ENCODE measurements around the gene PLA2G4F. TPM values are rescaled to one million over a fixed set of nuclear protein-coding genes. Genes with fewer than 3 reads are reported as not detected.
"Not testable (repeated sequence)": the region's sequence is repeated elsewhere in the genome, so short reads cannot be mapped to it uniquely, and the experiment has no call there.

The PLA2G4F gene
- polyA plus RNA-seq, 3 donors from 2014 or later: not detected

GRCh38 chr15:42102646-42103235 lies 53.7 kb downstream of the PLA2G4F start:
- peaks cover 2 to 12% (median 2%) of the 10 kb centered on the region in 3 donors for H3K27me3 Mint-ChIP-seq (ENCODE audit: low read depth in 3 of 3)
- no peaks in the 10 kb centered on the region for H3K4me1 Mint-ChIP-seq
- DNase-seq: no peak
- no peaks in the 10 kb centered on the region for H3K36me3 Mint-ChIP-seq
- H3K4me3 Mint-ChIP-seq: no peak overlapping the region
- H3K9me3 Mint-ChIP-seq: no peaks in the 10 kb centered on the region
- H3K27ac Mint-ChIP-seq: no peak overlapping the region

- Mint-ChIP-seq H3K27me3 (ENCODE audit: low read depth in 3 of 3) (peaks cover 0 to 12% (median 2%) of the 10 kb centered on the region in 3 donors), H3K27ac (no peak overlapping the region), H3K36me3 (no peaks in the 10 kb centered on the region), H3K9me3 (no peaks in the 10 kb centered on the region), H3K4me3 (no peak overlapping the region), H3K4me1 (no peaks in the 10 kb centered on the region)
- no peak for DNase-seq
These were observed 54.6 kb downstream of the PLA2G4F start for GRCh38 chr15:42101861-42102260.

DNA sequence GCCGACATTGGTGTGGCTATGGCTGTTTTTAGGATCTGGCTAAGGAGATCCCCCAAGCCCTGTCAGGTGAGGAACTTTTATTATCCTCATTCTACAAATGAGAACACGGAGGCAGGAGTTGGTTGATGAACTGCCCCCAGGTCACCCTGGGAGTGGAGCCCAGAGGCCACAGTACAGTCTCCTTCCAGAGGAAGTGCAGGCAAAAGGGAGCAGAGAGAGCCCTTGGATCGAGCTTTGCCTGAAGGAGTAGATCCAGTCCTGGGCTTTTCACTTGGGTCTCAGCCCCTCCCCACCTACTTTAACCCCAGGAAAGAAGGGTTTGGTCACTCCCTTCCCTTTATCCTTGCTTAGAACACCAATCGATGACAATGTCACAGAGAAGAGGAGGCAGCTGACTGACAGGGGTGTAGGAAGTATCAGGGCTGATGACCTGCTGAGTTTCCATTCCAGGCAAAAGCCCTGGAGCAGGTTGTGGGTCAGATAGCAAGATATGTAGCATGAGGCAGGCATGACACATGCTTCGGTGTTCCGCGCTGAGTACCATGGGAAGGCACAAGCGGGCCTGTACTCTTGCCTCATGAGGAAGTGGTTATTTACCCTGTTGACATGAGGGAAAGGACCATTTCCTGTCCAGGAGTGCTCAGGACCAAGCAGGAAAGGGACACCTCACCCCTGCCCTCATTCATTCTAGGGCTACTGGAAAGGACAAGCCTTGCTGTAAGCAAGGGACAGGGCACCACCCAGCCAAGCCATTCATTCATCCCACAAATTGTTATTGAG lies 56.2 kb downstream of the PLA2G4F start:
- Mint-ChIP-seq H3K27ac (no peak overlapping the region), H3K27me3 (ENCODE audit: low read depth in 3 of 3) (peaks cover 0 to 18% (median 2%) of the 10 kb centered on the region in 3 donors), H3K9me3 (no peaks in the 10 kb centered on the region), H3K4me1 (no peaks in the 10 kb centered on the region), H3K4me3 (no peak overlapping the region), H3K36me3 (no peaks in the 10 kb centered on the region)
- DNase-seq: no peak

GRCh38 chr15:42097018-42097417 lies 59.4 kb downstream of the PLA2G4F start:
- no peak overlapping the region for H3K4me3 Mint-ChIP-seq
- H3K4me1 Mint-ChIP-seq: no peaks in the 10 kb centered on the region
- no peaks in the 10 kb centered on the region for H3K9me3 Mint-ChIP-seq
- no peak for DNase-seq
- no peak overlapping the region for H3K27ac Mint-ChIP-seq
- peaks cover under 1 to 21% (median 2%) of the 10 kb centered on the region in 3 donors for H3K27me3 Mint-ChIP-seq (ENCODE audit: low read depth in 3 of 3)
- H3K36me3 Mint-ChIP-seq: no peaks in the 10 kb centered on the region

GRCh38 chr15:42094512-42094963 lies 61.9 kb downstream of the PLA2G4F start, which contains the start of gene PLA2G4D:
Gene PLA2G4D (minus strand): TSS chr15:42094562. CDS start chr15:42094459, 103 bp downstream.
- no peaks in the 10 kb centered on the region for H3K4me1 Mint-ChIP-seq
- H3K36me3 Mint-ChIP-seq: no peaks in the 10 kb centered on the region
- no peaks in the 10 kb centered on the region for H3K9me3 Mint-ChIP-seq
- no peak within 1 kb of the TSS for H3K27ac Mint-ChIP-seq
- peaks cover 2 to 23% (median 2%) of the 10 kb centered on the region in 3 donors for H3K27me3 Mint-ChIP-seq (ENCODE audit: low read depth in 3 of 3)
- H3K4me3 Mint-ChIP-seq: no peak within 1 kb of the TSS
- no peak for DNase-seq

DNA sequence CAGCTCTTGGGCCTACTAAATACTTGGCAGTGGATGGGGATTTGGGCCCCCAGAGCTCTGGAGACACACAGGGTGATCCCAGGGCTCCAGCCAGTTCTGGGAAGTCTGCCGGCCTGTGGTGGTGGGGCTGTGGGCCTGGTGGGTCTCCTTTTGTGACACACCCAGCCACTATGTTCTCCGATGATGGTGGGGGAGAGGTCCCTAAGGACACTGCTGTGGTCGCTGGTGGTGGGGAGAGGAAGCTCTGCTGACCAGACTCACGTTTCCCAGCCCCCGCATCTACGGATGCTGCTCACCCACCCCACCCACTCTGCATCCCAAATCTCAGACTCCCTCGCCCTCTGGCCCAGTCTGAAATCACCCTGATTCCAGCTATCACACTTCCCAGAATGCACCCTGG lies 62.5 kb downstream of the PLA2G4F start:
- Mint-ChIP-seq H3K4me1 (no peaks in the 10 kb centered on the region), H3K27me3 (ENCODE audit: low read depth in 3 of 3) (peaks cover 0 to 20% (median 2%) of the 10 kb centered on the region in 3 donors), H3K9me3 (no peaks in the 10 kb centered on the region), H3K36me3 (no peaks in the 10 kb centered on the region), H3K4me3 (no peak overlapping the region), H3K27ac (no peak overlapping the region)
- DNase-seq: no peak

DNA sequence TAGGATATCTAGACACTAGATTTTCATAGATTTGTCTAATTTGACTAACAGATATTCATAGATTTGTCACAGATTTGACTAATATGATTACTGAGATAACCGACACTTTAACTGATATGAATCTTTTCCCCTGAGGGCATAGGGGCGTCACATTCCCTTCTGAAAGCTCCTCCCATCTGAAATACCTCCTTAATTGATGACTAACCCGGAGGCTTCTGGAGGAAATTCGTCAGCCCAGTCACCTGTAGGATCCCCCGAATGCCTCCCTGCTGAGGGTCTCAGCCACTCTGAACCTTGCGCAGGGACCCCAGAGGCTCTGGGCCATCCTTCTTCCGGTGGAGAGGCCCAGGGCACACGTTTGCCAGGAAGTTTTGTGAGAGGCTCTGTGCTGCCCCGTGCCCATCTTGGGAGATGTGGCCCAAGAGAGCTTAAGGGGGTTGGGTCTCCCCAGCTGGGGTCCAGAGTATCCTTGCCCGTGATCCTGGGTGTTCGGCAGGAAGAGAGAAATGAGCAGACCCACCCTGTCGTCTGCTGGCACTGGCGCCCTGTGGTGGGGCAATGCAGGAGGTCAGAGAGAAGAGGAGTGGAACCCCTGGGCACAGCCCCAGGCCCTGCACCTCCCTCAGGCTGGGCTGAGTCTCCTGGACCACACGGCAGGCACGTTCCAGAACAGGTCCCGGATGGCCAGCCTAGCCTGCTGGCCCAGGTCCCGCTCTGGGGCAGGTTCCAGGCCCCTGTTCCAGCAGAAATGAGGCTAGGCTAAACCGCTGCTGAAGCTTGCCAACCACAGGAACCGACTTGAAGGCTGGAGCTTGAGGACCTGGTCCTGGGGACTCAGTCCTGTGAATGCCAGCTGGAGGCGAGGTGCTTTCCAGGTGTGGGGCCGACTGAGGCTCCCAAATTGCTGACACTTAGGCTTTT lies 63.8 kb downstream of the PLA2G4F start:
- DNase-seq: no peak
- Mint-ChIP-seq H3K9me3 (no peaks in the 10 kb centered on the region), H3K4me3 (no peak overlapping the region), H3K36me3 (no peaks in the 10 kb centered on the region), H3K4me1 (no peaks in the 10 kb centered on the region), H3K27me3 (ENCODE audit: low read depth in 3 of 3) (peaks cover 0 to 21% (median 2%) of the 10 kb centered on the region in 3 donors), H3K27ac (no peak overlapping the region)

DNA sequence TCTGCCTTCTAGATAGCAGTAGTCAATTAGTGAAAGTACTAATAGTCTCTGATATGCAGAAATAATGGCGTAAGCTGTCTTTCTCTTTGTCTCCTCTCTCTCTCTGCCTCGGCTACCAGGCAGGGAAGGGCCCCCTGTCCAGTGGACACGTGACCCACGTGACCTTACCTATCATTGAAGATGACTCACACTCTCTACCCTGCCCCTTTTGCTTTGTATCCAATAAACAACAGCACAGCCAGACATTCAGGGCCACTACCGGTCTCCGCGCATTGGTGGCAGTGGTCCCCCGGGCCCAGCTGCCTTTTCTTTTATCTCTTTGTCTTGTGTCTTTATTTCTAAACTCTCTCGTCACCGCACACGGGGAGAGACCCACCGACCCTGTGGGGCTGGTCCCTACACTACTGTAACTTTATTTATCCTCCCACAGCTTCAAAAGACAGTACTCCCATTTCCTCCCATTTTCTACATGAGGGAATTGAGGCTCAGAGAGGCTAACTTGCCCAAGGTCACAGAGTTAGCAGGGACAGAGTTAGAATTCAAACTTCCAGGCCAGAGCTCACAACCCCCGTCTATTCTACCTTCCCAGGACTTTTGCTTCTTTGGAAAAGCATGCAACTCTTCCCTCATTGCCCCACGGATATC lies 64.6 kb downstream of the PLA2G4F start:
- H3K4me1 Mint-ChIP-seq, H3K36me3 Mint-ChIP-seq, H3K9me3 Mint-ChIP-seq, H3K27ac Mint-ChIP-seq, H3K4me3 Mint-ChIP-seq, DNase-seq: not testable (repeated sequence)
- H3K27me3 Mint-ChIP-seq (ENCODE audit: low read depth in 3 of 3): peaks cover 2 to 21% (median 4%) of the 10 kb centered on the region in 3 donors

- no peaks in the 10 kb centered on the region for H3K4me1 Mint-ChIP-seq
- DNase-seq: no peak
- no peaks in the 10 kb centered on the region for H3K36me3 Mint-ChIP-seq
- peaks cover 2 to 15% (median 4%) of the 10 kb centered on the region in 3 donors for H3K27me3 Mint-ChIP-seq (ENCODE audit: low read depth in 3 of 3)
- no peak overlapping the region for H3K27ac Mint-ChIP-seq
- H3K4me3 Mint-ChIP-seq: no peak overlapping the region
- H3K9me3 Mint-ChIP-seq: no peaks in the 10 kb centered on the region
These were observed 65.7 kb downstream of the PLA2G4F start for GRCh38 chr15:42090781-42091180.

GRCh38 chr15:42090370-42090769 lies 66.1 kb downstream of the PLA2G4F start:
- Mint-ChIP-seq H3K9me3 (no peaks in the 10 kb centered on the region), H3K36me3 (no peaks in the 10 kb centered on the region), H3K4me1 (no peaks in the 10 kb centered on the region), H3K27me3 (ENCODE audit: low read depth in 3 of 3) (peaks cover 3 to 15% (median 4%) of the 10 kb centered on the region in 3 donors), H3K4me3 (no peak overlapping the region), H3K27ac (no peak overlapping the region)
- DNase-seq: no peak

GRCh38 chr15:42089942-42090341 lies 66.5 kb downstream of the PLA2G4F start:
- Mint-ChIP-seq H3K4me1 (no peaks in the 10 kb centered on the region), H3K36me3 (no peaks in the 10 kb centered on the region), H3K27me3 (ENCODE audit: low read depth in 3 of 3) (peaks cover 3 to 15% (median 4%) of the 10 kb centered on the region in 3 donors), H3K4me3 (no peak overlapping the region), H3K9me3 (no peaks in the 10 kb centered on the region), H3K27ac (no peak overlapping the region)
- DNase-seq: no peak

Data from immature natural killer cell (primary cell).